ENCODE results near the gene PAEP. TPM values are rescaled to one million over a fixed set of nuclear protein-coding genes. Genes with fewer than 3 reads are reported as not detected.

The PAEP gene
- total and polyA plus RNA-seq, 4 donors, result 0.37 to 3.0 (median 0.98) TPM; not detected in 1

GRCh38 chr9:135577256-135577655, 15.7 kb downstream of the PAEP start:
- ATAC-seq (ENCODE audit: insufficient read depth, low FRiP score) (no peak), DNase-seq (no peak)
- H3K9ac ChIP-seq (ENCODE audit: insufficient read depth in 1 of 2, low read length in 2 of 2), result no peak overlapping the region
- H3K27me3 ChIP-seq (ENCODE audit: control insufficient read depth in 3 of 3, insufficient read depth in 3 of 3, low read length in 2 of 3), result no peaks in the 10 kb centered on the region
- 80 to 87% methylated on average over 10 of the region's 10 CpGs for WGBS, 2 donors
- H3K27ac ChIP-seq (ENCODE audit: low read depth in 1 of 2, low read length in 1 of 2), result no peak overlapping the region
- H3K36me3 ChIP-seq (ENCODE audit: control insufficient read depth in 4 of 4, insufficient read depth in 4 of 4, low read length in 4 of 4), result no peaks in the 10 kb centered on the region
- no peak for TF ChIP-seq CTCF (IDR thresholded peaks at IDR 0.05; ENCODE audit: control extremely low read depth, extremely low read depth)
- H3K4me3 ChIP-seq, result no peak overlapping the region
- H3K9me3 ChIP-seq (ENCODE audit: control insufficient read depth in 4 of 4, insufficient read depth in 3 of 4, low read length in 3 of 4), result peaks cover 0 to 6% (median 0%) of the 10 kb centered on the region in 4 donors
- H3K4me1 ChIP-seq (ENCODE audit: control insufficient read depth in 5 of 5, insufficient read depth in 5 of 5, low read length in 5 of 5), result no peaks in the 10 kb centered on the region

DNA sequence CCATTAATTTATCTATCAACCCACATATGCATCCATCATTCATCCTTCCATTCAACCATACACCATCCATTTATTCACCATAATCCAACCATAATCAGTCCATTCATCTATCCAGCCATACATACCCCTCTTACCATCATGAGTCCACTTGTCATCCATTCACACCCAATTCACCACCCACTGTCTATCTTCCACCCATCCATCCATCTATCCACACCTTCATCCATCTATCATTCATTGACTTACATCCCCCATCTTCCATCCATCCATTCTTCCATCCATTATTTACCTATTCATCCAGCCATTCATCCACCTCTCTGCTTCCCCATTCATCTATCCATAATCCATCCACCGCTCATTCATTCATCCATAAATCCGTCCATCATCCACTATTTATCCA, 17.8 kb downstream of the PAEP start:
- Histone ChIP-seq H3K9me3 (ENCODE audit: control insufficient read depth in 4 of 4, insufficient read depth in 3 of 4, low read length in 3 of 4) (peaks cover 0 to 3% (median 0%) of the 10 kb centered on the region in 4 donors), H3K36me3 (ENCODE audit: control insufficient read depth in 4 of 4, insufficient read depth in 4 of 4, low read length in 4 of 4) (no peaks in the 10 kb centered on the region), H3K9ac (ENCODE audit: insufficient read depth in 1 of 2, low read length in 2 of 2) (no peak overlapping the region), H3K4me1 (ENCODE audit: control insufficient read depth in 5 of 5, insufficient read depth in 5 of 5, low read length in 5 of 5) (no peaks in the 10 kb centered on the region), H3K27ac (ENCODE audit: low read depth in 1 of 2, low read length in 1 of 2) (no peak overlapping the region), H3K4me3 (no peak overlapping the region), H3K27me3 (ENCODE audit: control insufficient read depth in 3 of 3, insufficient read depth in 3 of 3, low read length in 2 of 3) (no peaks in the 10 kb centered on the region)
- 25 to 35% methylated on average over 2 of the region's 2 CpGs for WGBS, 2 donors
- DNase-seq, result no peak
- no peak for ATAC-seq (ENCODE audit: insufficient read depth, low FRiP score)
- no peak for TF ChIP-seq CTCF (IDR thresholded peaks at IDR 0.05; ENCODE audit: control extremely low read depth, extremely low read depth)

GRCh38 chr9:135579889-135580660, 18.5 kb downstream of the PAEP start:
- Histone ChIP-seq H3K9me3 (ENCODE audit: control insufficient read depth in 4 of 4, insufficient read depth in 3 of 4, low read length in 3 of 4) (peaks cover 0 to 3% (median 0%) of the 10 kb centered on the region in 4 donors), H3K9ac (ENCODE audit: insufficient read depth in 1 of 2, low read length in 2 of 2) (no peak overlapping the region), H3K4me1 (ENCODE audit: control insufficient read depth in 5 of 5, insufficient read depth in 5 of 5, low read length in 5 of 5) (no peaks in the 10 kb centered on the region), H3K36me3 (ENCODE audit: control insufficient read depth in 4 of 4, insufficient read depth in 4 of 4, low read length in 4 of 4) (no peaks in the 10 kb centered on the region), H3K27ac (ENCODE audit: low read depth in 1 of 2, low read length in 1 of 2) (no peak overlapping the region), H3K4me3 (no peak overlapping the region), H3K27me3 (ENCODE audit: control insufficient read depth in 3 of 3, insufficient read depth in 3 of 3, low read length in 2 of 3) (no peaks in the 10 kb centered on the region)
- no peak for TF ChIP-seq CTCF (IDR thresholded peaks at IDR 0.05; ENCODE audit: control extremely low read depth, extremely low read depth)
- 70 to 81% methylated on average over 10 of the region's 10 CpGs for WGBS, 2 donors
- ATAC-seq (ENCODE audit: insufficient read depth, low FRiP score), result no peak
- DNase-seq, result no peak
